ENCODE data around the gene ARHGEF9.
"Not testable (repeated sequence)": the region's sequence is repeated elsewhere in the genome, so short reads cannot be mapped to it uniquely, and the experiment has no call there.

- not testable (repeated sequence) for TF ChIP-seq CTCF, POLR2A (IDR thresholded peaks at IDR 0.05)
Measured at GRCh38 chrX:63795406-63795805, 10.4 kb upstream of the ARHGEF9 start.
